HG02870 (cell line): Measurements from ENCODE around the gene DCC.
"Not testable (repeated sequence)": the region's sequence is repeated elsewhere in the genome, so short reads cannot be mapped to it uniquely, and the experiment has no call there.

ENCODE experiments used
- ATAC-seq: cut with Tn5 transposase; IDR thresholded peaks from one replicate; pipeline ENCODE4 v1.9.1; 2021; ENCODE audit warnings: mild to moderate bottlenecking, moderate library complexity; ENCODE audit not compliant: unreplicated experiment

The DCC gene

GRCh38 chr18:52345428-52345827, 5.4 kb downstream of the DCC start:
- ATAC-seq = no peak

- ATAC-seq = no peak
Measured at GRCh38 chr18:52348209-52348608, 8.2 kb downstream of the DCC start.

DNA sequence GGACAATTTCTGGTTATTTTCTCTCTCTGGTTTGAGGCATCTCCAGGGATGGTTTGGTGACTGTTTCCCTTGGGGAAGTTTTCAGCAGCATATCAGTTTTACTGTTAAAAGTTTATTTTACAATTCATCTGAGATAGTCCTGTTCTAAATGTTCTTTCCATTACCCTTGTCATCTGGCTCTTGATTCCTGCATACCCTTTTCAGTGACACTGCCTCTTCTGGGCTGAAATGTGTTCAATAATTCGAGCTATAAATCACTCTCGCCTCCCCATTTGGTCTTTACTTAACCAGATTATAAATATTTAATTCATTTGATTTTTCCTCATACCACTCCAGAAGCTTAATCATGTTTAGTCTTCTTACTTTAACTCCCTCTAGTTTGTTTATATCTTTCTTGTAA, 9.5 kb downstream of the DCC start:
- ATAC-seq = no peak

- ATAC-seq = no peak
Measured at GRCh38 chr18:52352920-52353319, 12.9 kb downstream of the DCC start.

GRCh38 chr18:52353589-52353988, 13.6 kb downstream of the DCC start:
- ATAC-seq = no peak

GRCh38 chr18:52363861-52364260, 23.9 kb downstream of the DCC start:
- no peak for ATAC-seq

GRCh38 chr18:52366851-52367250, 26.9 kb downstream of the DCC start:
- ATAC-seq = not testable (repeated sequence)

DNA sequence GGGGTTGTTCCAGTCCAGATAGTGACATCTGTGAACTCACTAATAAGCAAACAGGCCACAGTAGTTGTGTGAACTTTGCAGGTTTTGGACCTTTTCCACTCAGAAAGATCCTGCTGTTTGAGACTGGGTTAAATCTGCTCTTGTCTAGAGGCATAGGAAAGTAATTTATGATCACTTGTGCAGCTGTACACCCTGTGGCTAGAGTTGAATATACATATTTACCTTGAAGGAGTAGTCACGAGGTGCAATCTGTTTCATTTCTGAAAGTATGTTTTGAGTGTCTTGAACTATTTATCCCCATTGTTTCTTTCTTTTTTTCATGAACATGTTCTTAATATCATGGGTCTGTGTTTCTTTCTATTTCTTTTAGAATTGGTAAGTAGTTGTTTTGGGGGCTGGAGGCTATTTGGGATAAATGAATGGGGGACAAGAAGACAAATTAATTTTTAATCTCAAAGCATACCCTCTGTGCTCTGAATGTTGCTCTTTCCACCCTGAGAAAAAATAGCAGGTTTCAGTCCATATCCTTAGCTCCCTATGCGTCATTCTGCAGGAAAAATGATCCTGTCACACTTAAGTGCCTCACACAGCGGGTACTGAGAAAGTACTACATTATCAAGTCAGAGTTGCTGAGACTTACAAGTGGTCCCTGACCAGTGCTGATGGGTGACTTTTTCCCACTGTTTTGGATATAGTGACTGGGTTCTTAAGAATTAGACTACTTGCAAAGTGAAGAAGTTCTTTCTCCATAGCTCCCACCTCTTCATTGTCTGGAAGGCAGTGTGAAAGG, 28.2 kb downstream of the DCC start:
- ATAC-seq = no peak

DNA sequence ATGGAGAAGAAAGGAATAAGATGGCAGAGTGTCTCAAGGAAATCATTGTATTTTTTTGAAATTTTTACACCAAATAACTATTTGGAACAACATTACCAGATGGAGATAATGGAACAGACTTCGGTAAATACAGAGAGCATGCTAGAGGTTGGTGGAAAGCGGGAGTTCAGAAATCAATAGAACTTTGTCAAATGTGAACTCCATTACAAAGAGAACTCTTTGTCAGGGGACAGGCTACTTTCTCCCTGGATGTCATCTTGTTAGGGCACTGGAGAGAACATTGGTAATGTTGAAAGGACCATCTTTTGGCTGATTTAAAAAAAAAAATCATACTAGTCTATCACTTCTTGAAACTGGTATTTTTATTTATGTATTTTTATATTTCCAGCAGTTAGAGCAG, 30.8 kb downstream of the DCC start:
- no peak for ATAC-seq

DNA sequence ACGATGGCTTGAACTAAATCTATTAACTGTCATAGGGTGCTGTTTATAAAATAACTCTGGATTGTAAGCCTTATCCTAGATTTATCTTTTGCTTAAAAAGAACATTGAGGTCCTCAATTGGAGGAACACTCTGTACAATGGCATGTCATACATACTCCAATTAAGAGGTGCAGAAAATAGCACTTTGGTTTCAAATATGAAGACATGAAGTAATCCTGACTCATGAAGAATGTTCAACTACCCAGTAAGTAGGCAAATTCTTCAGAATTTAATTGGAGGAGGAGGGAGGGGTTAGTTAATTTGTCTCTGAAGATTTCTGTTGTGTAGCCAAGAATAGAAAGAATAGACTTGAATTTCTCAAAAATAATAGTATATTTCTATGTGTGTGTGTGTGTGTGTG, 36.1 kb downstream of the DCC start:
- ATAC-seq = no peak

GRCh38 chr18:52377094-52377493, 37.1 kb downstream of the DCC start:
- no peak for ATAC-seq

DNA sequence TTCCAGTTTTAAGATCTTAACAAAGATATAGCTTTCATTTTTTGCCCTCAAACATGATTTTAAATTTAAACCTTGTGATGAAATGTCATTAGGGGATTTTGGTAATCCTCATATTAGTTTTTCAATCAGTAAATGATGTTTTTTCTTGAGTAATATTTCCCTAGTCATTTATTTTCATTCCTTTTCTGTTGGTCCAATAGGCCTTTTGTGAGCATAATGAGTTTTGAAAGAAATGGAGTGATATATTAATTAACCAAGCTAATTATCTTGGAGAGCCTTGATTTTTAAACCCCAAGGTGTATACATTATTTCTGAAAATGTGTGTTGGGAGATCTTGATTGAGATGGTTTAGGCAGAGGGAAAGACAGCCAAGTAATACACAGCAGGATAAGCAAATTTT, 46.3 kb downstream of the DCC start:
- no peak for ATAC-seq

GRCh38 chr18:52387175-52387574, 47.2 kb downstream of the DCC start:
- no peak for ATAC-seq

GRCh38 chr18:52391810-52392559, 52.0 kb downstream of the DCC start:
- peak; percentile 42 for ATAC-seq

GRCh38 chr18:52394602-52395001, 54.6 kb downstream of the DCC start:
- ATAC-seq = peak; percentile 34

DNA sequence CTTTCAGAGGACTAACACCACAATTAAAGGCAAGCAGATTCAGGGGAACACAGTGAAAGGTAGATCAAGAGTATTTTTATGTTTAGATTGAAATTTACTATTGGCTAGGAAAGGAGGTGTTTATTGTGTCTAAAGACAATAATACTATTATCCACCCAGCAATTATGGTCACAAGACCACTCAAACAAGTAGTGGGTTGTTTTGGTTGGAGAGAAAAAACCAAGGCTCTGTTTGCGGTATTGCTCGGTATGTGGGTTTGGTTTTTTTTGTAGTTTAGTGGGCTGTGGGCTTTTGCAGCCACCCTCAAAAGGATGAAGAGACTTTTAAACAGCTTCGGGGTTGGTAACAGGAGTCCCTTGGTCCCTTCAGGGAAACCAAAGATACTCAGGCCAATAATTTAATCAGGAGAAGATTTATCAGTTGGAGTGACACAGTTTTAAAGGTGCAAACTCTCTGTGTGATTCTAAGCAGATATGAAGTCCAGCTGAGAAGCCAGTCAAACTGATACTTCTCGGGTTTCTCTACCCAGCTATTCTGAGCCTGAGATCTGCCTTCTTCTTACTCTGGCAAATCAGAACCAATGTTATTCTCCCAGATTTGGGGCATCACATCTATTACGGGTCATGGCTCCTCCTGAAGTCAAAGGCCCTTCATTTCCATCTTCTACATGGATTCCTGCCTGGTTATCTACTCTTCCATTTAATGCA, 55.3 kb downstream of the DCC start:
- ATAC-seq = peak; percentile 86

GRCh38 chr18:52401236-52401635, 61.2 kb downstream of the DCC start:
- no peak for ATAC-seq

DNA sequence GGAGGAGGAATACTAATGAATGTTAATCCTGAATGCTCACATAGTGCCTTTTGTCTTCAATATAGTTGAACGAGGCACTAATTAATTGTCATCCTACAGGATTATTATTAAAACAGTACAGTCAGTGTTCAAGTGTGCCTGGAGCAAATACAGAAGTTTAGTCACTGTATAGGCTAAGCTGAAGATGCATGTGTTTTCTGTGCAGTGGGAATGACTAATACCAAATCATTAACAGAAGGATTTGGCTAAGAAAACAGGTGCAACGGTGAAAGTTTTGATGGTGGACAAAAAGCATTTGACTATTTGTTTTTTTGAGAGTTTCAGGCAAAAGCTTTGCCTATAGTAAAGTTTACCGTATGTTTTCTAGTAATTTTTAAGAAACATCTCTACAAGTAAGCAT, 62.8 kb downstream of the DCC start:
- ATAC-seq = no peak

DNA sequence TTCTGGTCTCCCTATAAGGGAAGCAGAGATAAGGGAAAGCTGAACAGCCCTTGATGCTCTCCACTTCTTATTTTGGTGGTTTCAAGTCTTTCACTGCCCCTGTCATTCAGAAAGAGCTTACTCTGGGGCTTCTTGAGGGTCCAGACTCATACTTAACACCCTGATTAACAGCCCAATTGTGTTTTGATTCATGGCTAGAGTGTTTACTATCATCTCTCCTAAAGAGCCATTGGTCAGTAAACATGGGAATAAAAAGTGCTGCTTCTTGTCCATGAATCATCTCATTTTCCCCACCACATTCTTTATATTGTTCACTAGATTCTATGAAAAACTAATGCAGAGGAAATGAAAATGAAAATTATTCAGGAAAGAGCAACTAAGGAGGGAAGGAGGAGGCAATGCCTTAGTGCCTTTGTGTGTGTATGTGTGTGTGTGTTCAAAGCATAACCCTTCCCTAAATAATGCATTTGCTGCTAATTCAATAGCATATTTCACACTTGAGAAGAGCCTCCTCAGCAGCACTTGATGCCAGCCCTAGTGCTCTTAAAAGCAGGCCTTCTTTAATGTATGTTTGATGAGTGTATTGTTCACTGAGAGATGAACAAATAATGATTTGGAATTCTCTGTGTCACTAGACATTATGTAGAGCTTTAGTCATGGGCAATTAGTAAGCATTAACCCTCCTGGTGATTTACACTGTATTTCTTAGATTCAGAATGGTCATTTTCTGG, 63.5 kb downstream of the DCC start:
- ATAC-seq = no peak

GRCh38 chr18:52408800-52409302, 68.9 kb downstream of the DCC start:
- no peak for ATAC-seq

DNA sequence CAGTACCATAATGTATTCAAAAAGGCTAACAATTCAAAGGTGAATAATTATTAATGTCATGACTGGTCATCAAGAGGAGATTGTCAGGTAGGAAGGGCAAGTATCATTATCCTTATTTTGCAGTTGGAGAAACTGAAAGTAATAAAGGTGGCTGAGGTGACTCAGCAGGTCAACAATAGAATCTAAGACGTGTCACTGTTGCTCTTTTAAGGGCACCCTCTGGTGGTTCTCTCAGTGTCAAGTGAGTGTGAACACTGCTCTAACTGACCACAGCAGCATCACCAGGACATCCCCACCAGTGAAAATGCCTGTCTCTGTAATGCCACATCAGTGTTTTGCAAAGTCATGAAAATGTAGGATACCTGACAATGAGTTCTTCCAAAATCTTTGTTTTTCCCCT, 69.7 kb downstream of the DCC start:
- peak; percentile 99 for ATAC-seq
